ENCODE data around the gene KCNK3. TPM values are rescaled to one million over a fixed set of nuclear protein-coding genes. Genes with fewer than 3 reads are reported as not detected.

The KCNK3 gene
- 10 to 100 TPM in 1 of 4 donors, 1 to 10 TPM in 3; 2.1 to 13.0 (median 7.9) TPM for total RNA-seq

GRCh38 chr2:26692279-26692896, at the start of gene KCNK3:
KCNK3 (plus strand) TSS chr2:26692722; CDS start chr2:26692876, 154 bp downstream.
- Histone ChIP-seq H3K36me3 (no peaks in the 10 kb centered on the region), H3K4me1 (peaks cover 23 to 64% (median 46%) of the 10 kb centered on the region in 4 donors), H3K4me3 (peak within 1 kb of the TSS; percentile 57 to 63 (median 60)), H3K9me3 (no peaks in the 10 kb centered on the region), H3K27ac (replicated peaks in 1 of 4) (peak within 1 kb of the TSS; percentile 84 to 89 (median 86)), H3K27me3 (peaks cover 0 to 48% (median 2%) of the 10 kb centered on the region in 4 donors)
- TF ChIP-seq POLR2A (IDR thresholded peaks at IDR 0.05; ENCODE audit: low read depth) (no peak), CTCF (IDR thresholded peaks at IDR 0.05) (no peak), EP300 (IDR thresholded peaks at IDR 0.05) (no peak), POLR2AphosphoS5 (IDR thresholded peaks at IDR 0.05) (no peak)
- no peak for DNase-seq (ENCODE audit: extremely low spot score)
- intact Hi-C loops (cut with DNase I): no loop called here
- WGBS: 1% methylated on average over 18 of the region's 64 CpGs

DNA sequence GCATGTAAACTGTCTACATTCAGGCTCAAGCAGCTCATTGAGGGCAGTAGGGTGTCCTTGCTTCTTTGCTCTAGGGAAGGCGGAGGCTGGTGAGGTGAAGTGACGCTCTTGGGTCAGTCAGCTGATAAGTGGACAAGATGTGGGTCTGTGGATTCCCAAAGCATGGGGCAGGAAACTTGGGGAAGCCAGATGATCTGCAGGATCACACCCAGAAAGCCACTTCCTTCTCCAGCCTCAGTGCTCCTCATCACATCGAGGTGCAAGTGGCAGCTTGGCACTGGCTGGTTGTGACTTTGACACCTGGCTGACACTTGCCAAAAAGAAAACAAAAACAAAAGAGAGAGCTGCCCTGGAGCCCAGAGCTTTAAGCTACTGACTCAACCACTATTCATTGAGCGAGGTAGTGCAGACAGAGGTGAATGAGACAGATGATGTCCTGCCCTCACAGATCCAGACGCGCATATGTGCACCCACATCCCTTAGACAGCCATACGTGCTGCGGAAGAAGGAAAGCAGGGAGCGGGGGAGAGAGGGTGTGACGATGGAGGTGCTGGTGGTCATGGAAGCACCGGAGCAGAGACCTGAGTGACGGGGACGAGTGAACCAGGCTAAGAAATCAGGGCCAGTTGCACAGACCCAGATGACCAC, 48.2 kb upstream of the KCNK3 start:
- intact Hi-C loops (cut with DNase I): no loop called here
- 72% methylated on average over 13 of the region's 13 CpGs for WGBS
- TF ChIP-seq EP300 (IDR thresholded peaks at IDR 0.05) (no peak), CTCF (IDR thresholded peaks at IDR 0.05) (no peak), POLR2AphosphoS5 (IDR thresholded peaks at IDR 0.05) (no peak), POLR2A (IDR thresholded peaks at IDR 0.05; ENCODE audit: low read depth) (no peak)
- Histone ChIP-seq H3K4me1 (peaks cover 0 to 14% (median 11%) of the 10 kb centered on the region in 4 donors), H3K4me3 (no peak overlapping the region), H3K27me3 (peaks cover 0 to 8% (median 0%) of the 10 kb centered on the region in 4 donors), H3K36me3 (no peaks in the 10 kb centered on the region), H3K27ac (replicated peaks in 1 of 4) (no peak overlapping the region), H3K9me3 (no peaks in the 10 kb centered on the region)
- DNase-seq (ENCODE audit: extremely low spot score): no peak

- no peaks in the 10 kb centered on the region for H3K36me3 ChIP-seq
- no peak overlapping the region for H3K4me3 ChIP-seq
- DNase-seq (ENCODE audit: extremely low spot score): no peak
- peaks cover 0 to 5% (median 0%) of the 10 kb centered on the region in 4 donors for H3K27me3 ChIP-seq
- TF ChIP-seq POLR2A (IDR thresholded peaks at IDR 0.05; ENCODE audit: low read depth) (no peak), EP300 (IDR thresholded peaks at IDR 0.05) (no peak), CTCF (IDR thresholded peaks at IDR 0.05) (no peak), POLR2AphosphoS5 (IDR thresholded peaks at IDR 0.05) (no peak)
- H3K27ac ChIP-seq (replicated peaks in 1 of 4): no peak overlapping the region
- intact Hi-C loops (cut with DNase I): no loop called here
- peaks cover 0 to 11% (median 9%) of the 10 kb centered on the region in 4 donors for H3K4me1 ChIP-seq
- WGBS: 90% methylated on average over 10 of the region's 10 CpGs
- H3K9me3 ChIP-seq: no peaks in the 10 kb centered on the region
These were observed 46.8 kb upstream of the KCNK3 start for GRCh38 chr2:26645762-26646161.

GRCh38 chr2:26646986-26647672, 45.4 kb upstream of the KCNK3 start:
- no peak overlapping the region for H3K27ac ChIP-seq (replicated peaks in 1 of 4)
- H3K4me1 ChIP-seq: peaks cover 0 to 24% (median 19%) of the 10 kb centered on the region in 4 donors
- H3K36me3 ChIP-seq: no peaks in the 10 kb centered on the region
- WGBS: 72% methylated on average over 4 of the region's 6 CpGs
- H3K9me3 ChIP-seq: no peaks in the 10 kb centered on the region
- H3K4me3 ChIP-seq: no peak overlapping the region
- intact Hi-C loops (cut with DNase I): no loop called here
- TF ChIP-seq POLR2A (IDR thresholded peaks at IDR 0.05; ENCODE audit: low read depth) (no peak), EP300 (IDR thresholded peaks at IDR 0.05) (no peak), POLR2AphosphoS5 (IDR thresholded peaks at IDR 0.05) (no peak), CTCF (IDR thresholded peaks at IDR 0.05) (no peak)
- no peak for DNase-seq (ENCODE audit: extremely low spot score)
- peaks cover 0 to under 1% (median 0%) of the 10 kb centered on the region in 4 donors for H3K27me3 ChIP-seq
